Fibroblast of lung (primary cell): ENCODE data around the gene PTPN22.

ENCODE experiments used
- CTCF ChIP-seq, 2 donors: IDR thresholded peaks in 1 of 2; conservative IDR thresholded peaks in 1 of 2; 1 replicate in 1 of 2; 2 replicates in 1 of 2; pipeline ENCODE4 v1.5.1; 2011 to 2012; ENCODE audit warnings: low read length in 2 of 2, control low read depth in 1 of 2, inconsistent platforms in 1 of 2, low read depth in 1 of 2, mild to moderate bottlenecking in 1 of 2
- EZH2 ChIP-seq: IDR thresholded peaks from 2 replicates; pipeline ENCODE4 v1.5.1; 2012; ENCODE audit warnings: low read length, control low read depth, mild to moderate bottlenecking; ENCODE audit errors: missing control alignments

GRCh38 chr1:113912594-113913311 lies 41.2 kb upstream of the PTPN22 start:
- TF ChIP-seq CTCF (conservative IDR thresholded peaks at IDR 0.05 in 1 of 2, IDR thresholded peaks at IDR 0.05 in 1 of 2; ENCODE audit: low read depth in 1 of 2, low read length in 2 of 2) (no peak), EZH2 (no peak)
